Measurements from ENCODE around the gene CFAP20DC.

Gene CFAP20DC

GRCh38 chr3:58783845-58784244 lies 266.0 kb downstream of the CFAP20DC start:
- no peak for TF ChIP-seq HDGF (IDR thresholded peaks at IDR 0.05; ENCODE audit: borderline replicate concordance)
- TF ChIP-seq BHLHE40 (IDR thresholded peaks at IDR 0.05; ENCODE audit: borderline replicate concordance), result no peak
- no peak for TF ChIP-seq SUZ12 (IDR thresholded peaks at IDR 0.05)
- TF ChIP-seq, protein P1, sequence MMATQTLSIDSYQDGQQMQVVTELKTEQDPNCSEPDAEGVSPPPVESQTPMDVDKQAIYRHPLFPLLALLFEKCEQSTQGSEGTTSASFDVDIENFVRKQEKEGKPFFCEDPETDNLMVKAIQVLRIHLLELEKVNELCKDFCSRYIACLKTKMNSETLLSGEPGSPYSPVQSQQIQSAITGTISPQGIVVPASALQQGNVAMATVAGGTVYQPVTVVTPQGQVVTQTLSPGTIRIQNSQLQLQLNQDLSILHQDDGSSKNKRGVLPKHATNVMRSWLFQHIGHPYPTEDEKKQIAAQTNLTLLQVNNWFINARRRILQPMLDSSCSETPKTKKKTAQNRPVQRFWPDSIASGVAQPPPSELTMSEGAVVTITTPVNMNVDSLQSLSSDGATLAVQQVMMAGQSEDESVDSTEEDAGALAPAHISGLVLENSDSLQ (IDR thresholded peaks at IDR 0.05), result no peak
- TF ChIP-seq FOXA1 (IDR thresholded peaks at IDR 0.05), result no peak
- no peak for TF ChIP-seq CTBP1 (IDR thresholded peaks at IDR 0.05; ENCODE audit: borderline replicate concordance)
- TF ChIP-seq L3MBTL2 (conservative IDR thresholded peaks at IDR 0.05), result no peak
- CTCF ChIA-PET, result no interaction called here
- POLR2A ChIA-PET, result no interaction called here

GRCh38 chr3:58779934-58780333 lies 269.9 kb downstream of the CFAP20DC start:
- ChIA-PET POLR2A (no interaction called here), CTCF (interaction anchor here (0.6 kb wide), 1 partner anchor 141 kb away, joined by 3 read pairs; no protein-coding TSS in a partner anchor)
- TF ChIP-seq ELF4 (IDR thresholded peaks at IDR 0.05) (no peak), ZNF384 (IDR thresholded peaks at IDR 0.05) (no peak)
- DNase-seq (ENCODE audit: extremely low spot score), result no peak

More at GRCh38 chr3:58783845-58784244, 266.0 kb downstream of the CFAP20DC start:
- DNase-seq (ENCODE audit: extremely low spot score), result no peak

DNA sequence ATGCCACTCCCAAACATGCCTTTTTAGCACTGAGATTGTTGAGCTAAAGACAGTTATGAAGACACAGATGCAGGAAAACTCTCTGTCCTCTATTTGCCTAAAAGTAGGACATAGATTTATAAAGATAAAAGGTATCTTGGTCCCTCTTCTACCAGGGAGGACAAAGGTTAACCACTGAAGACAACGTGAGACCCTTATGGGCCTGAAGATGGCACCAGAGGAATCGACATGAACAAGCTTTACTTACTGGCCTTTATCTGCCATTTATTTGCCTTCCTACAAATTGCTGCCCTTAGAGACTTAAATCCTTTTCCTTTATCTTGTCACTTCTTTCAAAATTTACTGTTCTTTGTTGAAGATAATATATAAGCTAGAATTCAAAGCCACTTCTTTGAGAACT lies 273.6 kb downstream of the CFAP20DC start:
- POLR2A ChIA-PET, result no interaction called here
- CTCF ChIA-PET, result no interaction called here
- DNase-seq (ENCODE audit: extremely low spot score), result no peak
- TF ChIP-seq FOXK2 (IDR thresholded peaks at IDR 0.05), result no peak
- TF ChIP-seq ZNF384 (IDR thresholded peaks at IDR 0.05), result no peak
- TF ChIP-seq, protein P1 (IDR thresholded peaks at IDR 0.05), result no peak
- TF ChIP-seq CTBP1 (IDR thresholded peaks at IDR 0.05; ENCODE audit: borderline replicate concordance), result no peak
- TF ChIP-seq FOXA1 (IDR thresholded peaks at IDR 0.05), result no peak
- no peak for TF ChIP-seq HDGF (IDR thresholded peaks at IDR 0.05; ENCODE audit: borderline replicate concordance)
- TF ChIP-seq ARNT (IDR thresholded peaks at IDR 0.05), result no peak
- no peak for TF ChIP-seq TARDBP (IDR thresholded peaks at IDR 0.05)

- TF ChIP-seq FOXK2 (IDR thresholded peaks at IDR 0.05) (no peak), L3MBTL2 (conservative IDR thresholded peaks at IDR 0.05) (no peak), ELF4 (IDR thresholded peaks at IDR 0.05) (no peak), SUZ12 (IDR thresholded peaks at IDR 0.05) (no peak), BHLHE40 (IDR thresholded peaks at IDR 0.05; ENCODE audit: borderline replicate concordance) (no peak), ZNF384 (IDR thresholded peaks at IDR 0.05) (no peak), CTBP1 (IDR thresholded peaks at IDR 0.05; ENCODE audit: borderline replicate concordance) (no peak)
- TF ChIP-seq, protein P1 (IDR thresholded peaks at IDR 0.05), result no peak
- no peak for DNase-seq (ENCODE audit: extremely low spot score)
- CTCF ChIA-PET, result no interaction called here
- POLR2A ChIA-PET, result no interaction called here
Observed at GRCh38 chr3:58772462-58772861, 277.4 kb downstream of the CFAP20DC start.

- ChIA-PET POLR2A (no interaction called here), CTCF (no interaction called here)
- no peak for DNase-seq (ENCODE audit: extremely low spot score)
- no peak for TF ChIP-seq ELF4 (IDR thresholded peaks at IDR 0.05)
- TF ChIP-seq, protein P1 (IDR thresholded peaks at IDR 0.05), result no peak
- no peak for TF ChIP-seq HDGF (IDR thresholded peaks at IDR 0.05; ENCODE audit: borderline replicate concordance)
- TF ChIP-seq L3MBTL2 (conservative IDR thresholded peaks at IDR 0.05), result no peak
- TF ChIP-seq FOXK2 (IDR thresholded peaks at IDR 0.05), result no peak
- no peak for TF ChIP-seq ARNT (IDR thresholded peaks at IDR 0.05)
- no peak for TF ChIP-seq FOXA1 (IDR thresholded peaks at IDR 0.05)
- no peak for TF ChIP-seq BHLHE40 (IDR thresholded peaks at IDR 0.05; ENCODE audit: borderline replicate concordance)
- TF ChIP-seq ZNF384 (IDR thresholded peaks at IDR 0.05), result no peak
- no peak for TF ChIP-seq SP1 (IDR thresholded peaks at IDR 0.05)
- TF ChIP-seq FOXM1 (IDR thresholded peaks at IDR 0.05; ENCODE audit: borderline replicate concordance), result no peak
Observed at GRCh38 chr3:58769065-58769464, 280.8 kb downstream of the CFAP20DC start.

- no peak for TF ChIP-seq L3MBTL2 (conservative IDR thresholded peaks at IDR 0.05)
- no peak for TF ChIP-seq HDGF (IDR thresholded peaks at IDR 0.05; ENCODE audit: borderline replicate concordance)
- no peak for TF ChIP-seq TARDBP (IDR thresholded peaks at IDR 0.05)
- TF ChIP-seq FOXK2 (IDR thresholded peaks at IDR 0.05), result no peak
- TF ChIP-seq FOXA1 (IDR thresholded peaks at IDR 0.05), result no peak
- no peak for TF ChIP-seq LEF1 (IDR thresholded peaks at IDR 0.05; ENCODE audit: borderline replicate concordance)
- TF ChIP-seq, protein P1 (IDR thresholded peaks at IDR 0.05), result no peak
- TF ChIP-seq SP1 (IDR thresholded peaks at IDR 0.05), result no peak
- no peak for TF ChIP-seq ARNT (IDR thresholded peaks at IDR 0.05)
- TF ChIP-seq FOXM1 (IDR thresholded peaks at IDR 0.05; ENCODE audit: borderline replicate concordance), result no peak
- no peak for TF ChIP-seq CTBP1 (IDR thresholded peaks at IDR 0.05; ENCODE audit: borderline replicate concordance)
- TF ChIP-seq NFRKB (IDR thresholded peaks at IDR 0.05), result no peak
- TF ChIP-seq ELF4 (IDR thresholded peaks at IDR 0.05), result no peak
- no peak for TF ChIP-seq SUZ12 (IDR thresholded peaks at IDR 0.05)
- no peak for TF ChIP-seq ZNF384 (IDR thresholded peaks at IDR 0.05)
- TF ChIP-seq BHLHE40 (IDR thresholded peaks at IDR 0.05; ENCODE audit: borderline replicate concordance), result no peak
- ChIA-PET CTCF (no interaction called here), POLR2A (no interaction called here)
- DNase-seq (ENCODE audit: extremely low spot score), result no peak
Observed at GRCh38 chr3:58766587-58767282, 283.1 kb downstream of the CFAP20DC start.
